Airway epithelial cell (primary cell): Measurements from ENCODE around the gene PGRMC2. TPM values are rescaled to one million over a fixed set of nuclear protein-coding genes. Genes with fewer than 3 reads are reported as not detected.

Experiments used
- total RNA-seq: library from RNA; depleted of rRNA; stranded (reverse); fragments of >200 nt; gene quantifications from 2 replicates; pipeline ENCODE4 v1.2.3, GENCODE V29; 2015

Gene PGRMC2
- 9.6 and 20.2 TPM in 2 replicates for total RNA-seq

GRCh38 chr4:128287141-128287870, at the start of gene PGRMC2:
Gene PGRMC2 (minus strand): TSS chr4:128287813. CDS start chr4:128287790, 23 bp downstream.

Other genes starting within 250 kb of the PGRMC2 start
- gene LARP1B, start 226.5 kb downstream of the PGRMC2 start, total RNA-seq, result 20.5 and 20.9 TPM in 2 replicates